SK-N-SH (cell line): ENCODE measurements around the gene CASZ1. TPM values are rescaled to one million over a fixed set of nuclear protein-coding genes. Genes with fewer than 3 reads are reported as not detected.

Source experiments
- CTCF ChIA-PET: fragments of 300-600, 350-600 bp; formaldehyde crosslinking; extraction: SDS; loops from one replicate; lab custom pipeline; 2021; lab: Yijun Ruan, JAX
- POLR2A ChIA-PET: fragments of 350-600 bp; sonication (Branson Sonifier 250); formaldehyde crosslinking; extraction: SDS; loops from one replicate; lab custom pipeline; 2020; ENCODE audit warnings: antibody characterized with exemption, inconsistent platforms; lab: Yijun Ruan, JAX
- DNase-seq: peaks from one replicate; pipeline ENCODE4 v3.0.0; 2012
- H2AFZ ChIP-seq: fragments of 200-600 bp; sonication (generic); 2 replicates; pipeline ENCODE4 v1.8.1; 2016; ENCODE audit warnings: antibody characterized with exemption, mild to moderate bottlenecking, low read depth
- H3F3A ChIP-seq: fragments of 200-600 bp; sonication (generic); replicated peaks from 2 replicates; pipeline ENCODE3; 2016; ENCODE audit warnings: antibody characterized with exemption, mild to moderate bottlenecking; ENCODE audit not compliant: insufficient read depth
- H3K27ac ChIP-seq, 2 experiments: fragments of 200-500 bp in 1 of 2; fragments of 200-600 bp in 1 of 2; sonication (Bioruptor generic) in 1 of 2; sonication (generic), shearing (Covaris generic) in 1 of 2; 2 replicates each; pipeline versions ENCODE4 v1.5.1 to v1.6.1; 2014 to 2016; ENCODE audit warnings: low read depth in 2 of 2, inconsistent platforms in 1 of 2, low read length in 1 of 2, mild to moderate bottlenecking in 1 of 2, mixed read lengths in 1 of 2
- H3K27me3 ChIP-seq: fragments of 200-600 bp; sonication (generic), shearing (Covaris generic); 2 replicates; pipeline ENCODE4 v1.6.1; 2016; ENCODE audit warnings: mixed run types; ENCODE audit not compliant: insufficient read depth
- H3K36me3 ChIP-seq, 2 experiments: fragments of 200-500 bp in 1 of 2; fragments of 200-600 bp in 1 of 2; sonication (Bioruptor generic) in 1 of 2; sonication (generic) in 1 of 2; replicated peaks in 1 of 2; 2 replicates each; pipeline versions ENCODE3 to v1.5.1; 2014 to 2016; ENCODE audit warnings: low read length in 1 of 2, mild to moderate bottlenecking in 1 of 2; ENCODE audit not compliant: insufficient read depth in 2 of 2, control insufficient read depth in 1 of 2
- H3K4me1 ChIP-seq, 2 experiments: fragments of 200-500 bp in 1 of 2; fragments of 200-600 bp in 1 of 2; sonication (Bioruptor generic) in 1 of 2; sonication (generic), shearing (Covaris generic) in 1 of 2; 2 replicates each; pipeline versions ENCODE4 v1.5.1 to v1.6.1; 2014 to 2016; ENCODE audit warnings: low read depth in 1 of 2, low read length in 1 of 2, mixed run types in 1 of 2; ENCODE audit not compliant: insufficient read depth in 2 of 2, control insufficient read depth in 1 of 2
- H3K4me2 ChIP-seq: fragments of 200-600 bp; sonication (generic), shearing (Covaris generic); 2 replicates; pipeline ENCODE4 v1.6.1; 2017; ENCODE audit warnings: mixed run types
- H3K4me3 ChIP-seq, 2 experiments: fragments of 200-500 bp in 1 of 2; fragments of 200-600 bp in 1 of 2; sonication (Bioruptor generic) in 1 of 2; sonication (generic), shearing (Covaris generic) in 1 of 2; 2 replicates each; pipeline versions ENCODE4 v1.5.1 to v1.8.1; 2014 to 2016; ENCODE audit warnings: low read depth in 2 of 2, inconsistent platforms in 1 of 2, low read length in 1 of 2, mild to moderate bottlenecking in 1 of 2, mixed read lengths in 1 of 2, moderate library complexity in 1 of 2
- H3K79me2 ChIP-seq: fragments of 200-600 bp; sonication (generic); 2 replicates; pipeline ENCODE4 v1.8.1; 2017; ENCODE audit warnings: mild to moderate bottlenecking; ENCODE audit not compliant: insufficient read depth
- H3K9ac ChIP-seq: fragments of 200-600 bp; sonication (generic); 2 replicates; pipeline ENCODE4 v1.6.1; 2017; ENCODE audit warnings: mixed run types
- H3K9me2 ChIP-seq: fragments of 200-600 bp; sonication (generic); 2 replicates; pipeline ENCODE4 v1.6.1; 2017; ENCODE audit warnings: mixed run types
- H3K9me3 ChIP-seq: fragments of 200-600 bp; sonication (generic); 2 replicates; pipeline ENCODE4 v1.6.1; 2017; ENCODE audit warnings: mixed run types, mild to moderate bottlenecking, moderate library complexity
- H4K20me1 ChIP-seq: fragments of 200-600 bp; sonication (generic); 2 replicates; pipeline ENCODE4 v1.6.1; 2017; ENCODE audit warnings: mild to moderate bottlenecking, mixed run types; ENCODE audit not compliant: insufficient read depth
- CHD2 ChIP-seq: fragments of 150-350 bp; IDR thresholded peaks from 2 replicates; pipeline ENCODE4 v1.6.1; 2018; ENCODE audit warnings: low read length; ENCODE audit not compliant: partially characterized antibody
- EP300 ChIP-seq, 2 experiments: IDR thresholded peaks; 2 replicates each; pipeline versions ENCODE4 v1.4.0 to v1.6.1; 2012; ENCODE audit warnings: borderline replicate concordance in 1 of 2, low read depth in 1 of 2, low read length in 1 of 2
- EZH2phosphoT487 ChIP-seq: fragments of 200-600 bp; sonication (generic); IDR thresholded peaks from 2 replicates; pipeline ENCODE4 v1.6.1; 2017; ENCODE audit warnings: low read depth, mixed run types, mild to moderate bottlenecking, antibody characterized with exemption, moderate library complexity, borderline replicate concordance
- FOSL2 ChIP-seq: IDR thresholded peaks from 2 replicates; pipeline ENCODE4 v1.4.0; 2012; ENCODE audit warnings: low read depth, mild to moderate bottlenecking, moderate library complexity, borderline replicate concordance
- GATA2 ChIP-seq: sonication (generic); formaldehyde crosslinking; IDR thresholded peaks from 2 replicates; pipeline ENCODE4 v1.5.0; 2020; ENCODE audit warnings: mild to moderate bottlenecking, missing genetic modification reagents
- MXI1 ChIP-seq: IDR thresholded peaks from 2 replicates; pipeline ENCODE4 v1.6.1; 2012; ENCODE audit warnings: mild to moderate bottlenecking, low read depth, low read length, improper control_type of control experiment
- NFIC ChIP-seq: IDR thresholded peaks from 2 replicates; pipeline ENCODE4 v1.4.0; 2012; ENCODE audit warnings: borderline replicate concordance
- NRF1 ChIP-seq: IDR thresholded peaks from 2 replicates; pipeline ENCODE4 v1.6.1; 2012; ENCODE audit warnings: low read depth, mild to moderate bottlenecking, low read length
- POLR2AphosphoS5 ChIP-seq: IDR thresholded peaks from 2 replicates; pipeline ENCODE4 v1.6.1; 2012; ENCODE audit warnings: low read depth, low read length
- RAD21 ChIP-seq: IDR thresholded peaks from 2 replicates; pipeline ENCODE4 v1.6.1; 2012; ENCODE audit warnings: mild to moderate bottlenecking, low read length
- RCOR1 ChIP-seq: fragments of 150-350 bp; IDR thresholded peaks from 2 replicates; pipeline ENCODE4 v1.6.1; 2017; ENCODE audit warnings: antibody characterized with exemption, low read length
- RFX5 ChIP-seq: IDR thresholded peaks from 2 replicates; pipeline ENCODE4 v1.6.1; 2012; ENCODE audit warnings: mild to moderate bottlenecking, improper control_type of control experiment, low read length
- RXRA ChIP-seq: IDR thresholded peaks from 2 replicates; pipeline ENCODE4 v1.4.0; 2012; ENCODE audit warnings: low read depth, mild to moderate bottlenecking, borderline replicate concordance
- WGBS: methylation state at CpG from one replicate; pipeline ENCODE4 v1.1.6; 2017; ENCODE audit warnings: low lambda C conversion rate; 5-methylcytosine and 5-hydroxymethylcytosine counted together
- polyA plus RNA-seq, 3 experiments: library from polyadenylated mRNA; depleted of rRNA; stranded (reverse); fragments of >200 nt; gene quantifications; 2 replicates each; pipeline ENCODE4 v1.2.3, GENCODE V29; 2012
- TF ChIP-seq, protein P1 (sequence below): fragments of 150-350 bp; IDR thresholded peaks from 2 replicates; pipeline ENCODE4 v1.6.1; 2017; ENCODE audit warnings: antibody characterized with exemption, low read length, low read depth, borderline replicate concordance
- TF ChIP-seq, protein P2 (sequence below): IDR thresholded peaks from 2 replicates; pipeline ENCODE4 v1.4.0; 2012; ENCODE audit warnings: low read depth, borderline replicate concordance
- TF ChIP-seq, protein P3 (sequence below): IDR thresholded peaks from 2 replicates; pipeline ENCODE4 v1.4.0; 2012; ENCODE audit warnings: low read depth
- TF ChIP-seq, protein P4 (sequence below): IDR thresholded peaks from 2 replicates; pipeline ENCODE4; 2012
- TF ChIP-seq, protein P5 (sequence below): IDR thresholded peaks from 2 replicates; pipeline ENCODE4 v1.4.0; 2012; ENCODE audit warnings: low read depth, borderline replicate concordance
- TF ChIP-seq, protein P6 (sequence below): fragments of 150-350 bp; IDR thresholded peaks from 2 replicates; pipeline ENCODE4 v1.6.1; 2016; ENCODE audit warnings: mild to moderate bottlenecking, low read depth, low read length

The CASZ1 gene
- polyA plus RNA-seq, 1 of the 3 experiments (the other 2 are of a cell fraction), result 0.51 TPM

DNA sequence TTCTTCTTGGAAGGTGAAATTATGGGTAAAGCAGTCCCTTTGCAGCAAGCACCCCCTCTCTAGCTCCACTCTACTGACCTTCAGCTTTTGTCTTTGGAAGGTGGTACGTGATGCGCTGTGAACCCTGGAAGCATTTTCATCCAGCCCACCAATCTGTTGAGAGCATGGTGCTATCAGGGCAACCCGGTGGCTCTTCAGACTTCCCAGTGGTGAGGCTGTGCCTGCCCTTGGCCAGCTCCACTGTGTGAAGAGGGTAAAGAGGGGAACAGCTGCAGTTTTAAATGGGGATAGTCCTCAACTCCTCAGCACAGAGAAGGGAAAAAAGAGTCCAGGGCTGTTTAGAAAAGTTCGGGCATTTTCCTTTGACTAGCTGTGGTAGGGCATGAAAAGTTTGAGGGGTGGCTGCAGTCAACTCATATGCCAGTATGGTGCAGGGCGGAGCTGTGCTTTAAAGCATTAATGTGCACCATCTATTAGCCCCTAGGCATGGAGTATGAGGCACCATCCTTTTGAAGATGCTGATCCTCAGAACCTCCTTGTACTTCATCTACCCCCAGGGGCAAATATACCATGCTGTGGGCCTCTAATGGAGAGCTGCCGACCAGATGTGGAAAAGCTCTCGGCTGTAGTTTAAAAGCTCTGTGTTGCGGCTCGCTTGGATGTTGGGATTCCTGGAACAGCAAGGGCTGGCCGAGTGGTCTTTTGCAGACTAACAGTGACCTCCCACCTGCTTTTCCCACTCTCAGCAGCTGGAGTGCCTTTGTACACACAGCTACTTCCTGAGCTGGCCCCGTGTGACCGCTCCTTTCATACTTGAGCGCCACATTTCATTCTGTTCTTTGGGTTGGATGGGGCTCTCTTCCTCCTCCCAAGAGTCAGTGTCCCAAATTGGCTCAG is 198.7 kb downstream of the CASZ1 start:
- H3K4me2 ChIP-seq, result no peak overlapping the region
- H3K4me1 ChIP-seq, result peaks cover 20 to 23% of the 10 kb centered on the region in 2 experiments
- no peak for DNase-seq
- H3K27ac ChIP-seq, result peak overlapping the region in 1 of 2 experiments; percentile 16; a peak in 2 of 4 replicates
- H3K4me3 ChIP-seq, result no peak overlapping the region
- no peak overlapping the region for H3K9ac ChIP-seq
- TF ChIP-seq, protein P1, sequence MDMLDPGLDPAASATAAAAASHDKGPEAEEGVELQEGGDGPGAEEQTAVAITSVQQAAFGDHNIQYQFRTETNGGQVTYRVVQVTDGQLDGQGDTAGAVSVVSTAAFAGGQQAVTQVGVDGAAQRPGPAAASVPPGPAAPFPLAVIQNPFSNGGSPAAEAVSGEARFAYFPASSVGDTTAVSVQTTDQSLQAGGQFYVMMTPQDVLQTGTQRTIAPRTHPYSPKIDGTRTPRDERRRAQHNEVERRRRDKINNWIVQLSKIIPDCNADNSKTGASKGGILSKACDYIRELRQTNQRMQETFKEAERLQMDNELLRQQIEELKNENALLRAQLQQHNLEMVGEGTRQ, result no peak
- no peak for TF ChIP-seq RXRA
- TF ChIP-seq, protein P2, sequence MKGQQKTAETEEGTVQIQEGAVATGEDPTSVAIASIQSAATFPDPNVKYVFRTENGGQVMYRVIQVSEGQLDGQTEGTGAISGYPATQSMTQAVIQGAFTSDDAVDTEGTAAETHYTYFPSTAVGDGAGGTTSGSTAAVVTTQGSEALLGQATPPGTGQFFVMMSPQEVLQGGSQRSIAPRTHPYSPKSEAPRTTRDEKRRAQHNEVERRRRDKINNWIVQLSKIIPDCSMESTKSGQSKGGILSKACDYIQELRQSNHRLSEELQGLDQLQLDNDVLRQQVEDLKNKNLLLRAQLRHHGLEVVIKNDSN, result no peak
- TF ChIP-seq NRF1, result no peak
- TF ChIP-seq RFX5, result no peak
- TF ChIP-seq, protein P3, sequence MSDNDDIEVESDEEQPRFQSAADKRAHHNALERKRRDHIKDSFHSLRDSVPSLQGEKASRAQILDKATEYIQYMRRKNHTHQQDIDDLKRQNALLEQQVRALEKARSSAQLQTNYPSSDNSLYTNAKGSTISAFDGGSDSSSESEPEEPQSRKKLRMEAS, result no peak
- no peak for TF ChIP-seq RAD21
- TF ChIP-seq, protein P4, sequence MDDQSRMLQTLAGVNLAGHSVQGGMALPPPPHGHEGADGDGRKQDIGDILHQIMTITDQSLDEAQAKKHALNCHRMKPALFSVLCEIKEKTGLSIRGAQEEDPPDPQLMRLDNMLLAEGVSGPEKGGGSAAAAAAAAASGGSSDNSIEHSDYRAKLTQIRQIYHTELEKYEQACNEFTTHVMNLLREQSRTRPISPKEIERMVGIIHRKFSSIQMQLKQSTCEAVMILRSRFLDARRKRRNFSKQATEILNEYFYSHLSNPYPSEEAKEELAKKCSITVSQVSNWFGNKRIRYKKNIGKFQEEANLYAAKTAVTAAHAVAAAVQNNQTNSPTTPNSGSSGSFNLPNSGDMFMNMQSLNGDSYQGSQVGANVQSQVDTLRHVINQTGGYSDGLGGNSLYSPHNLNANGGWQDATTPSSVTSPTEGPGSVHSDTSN, result no peak
- no peak for TF ChIP-seq EP300 (IDR thresholded peaks at IDR 0.05; ENCODE audit: borderline replicate concordance in 1 of 2, low read depth in 1 of 2, low read length in 1 of 2)
- TF ChIP-seq, protein P5, sequence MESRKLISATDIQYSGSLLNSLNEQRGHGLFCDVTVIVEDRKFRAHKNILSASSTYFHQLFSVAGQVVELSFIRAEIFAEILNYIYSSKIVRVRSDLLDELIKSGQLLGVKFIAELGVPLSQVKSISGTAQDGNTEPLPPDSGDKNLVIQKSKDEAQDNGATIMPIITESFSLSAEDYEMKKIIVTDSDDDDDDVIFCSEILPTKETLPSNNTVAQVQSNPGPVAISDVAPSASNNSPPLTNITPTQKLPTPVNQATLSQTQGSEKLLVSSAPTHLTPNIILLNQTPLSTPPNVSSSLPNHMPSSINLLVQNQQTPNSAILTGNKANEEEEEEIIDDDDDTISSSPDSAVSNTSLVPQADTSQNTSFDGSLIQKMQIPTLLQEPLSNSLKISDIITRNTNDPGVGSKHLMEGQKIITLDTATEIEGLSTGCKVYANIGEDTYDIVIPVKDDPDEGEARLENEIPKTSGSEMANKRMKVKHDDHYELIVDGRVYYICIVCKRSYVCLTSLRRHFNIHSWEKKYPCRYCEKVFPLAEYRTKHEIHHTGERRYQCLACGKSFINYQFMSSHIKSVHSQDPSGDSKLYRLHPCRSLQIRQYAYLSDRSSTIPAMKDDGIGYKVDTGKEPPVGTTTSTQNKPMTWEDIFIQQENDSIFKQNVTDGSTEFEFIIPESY, result no peak
- no peak for TF ChIP-seq RCOR1
- no peak for TF ChIP-seq POLR2AphosphoS5
- TF ChIP-seq GATA2 (CRISPR knock-in tag), result no peak
- TF ChIP-seq EZH2phosphoT487, result no peak
- TF ChIP-seq CHD2, result no peak
- TF ChIP-seq MXI1, result no peak
- TF ChIP-seq, protein P6, sequence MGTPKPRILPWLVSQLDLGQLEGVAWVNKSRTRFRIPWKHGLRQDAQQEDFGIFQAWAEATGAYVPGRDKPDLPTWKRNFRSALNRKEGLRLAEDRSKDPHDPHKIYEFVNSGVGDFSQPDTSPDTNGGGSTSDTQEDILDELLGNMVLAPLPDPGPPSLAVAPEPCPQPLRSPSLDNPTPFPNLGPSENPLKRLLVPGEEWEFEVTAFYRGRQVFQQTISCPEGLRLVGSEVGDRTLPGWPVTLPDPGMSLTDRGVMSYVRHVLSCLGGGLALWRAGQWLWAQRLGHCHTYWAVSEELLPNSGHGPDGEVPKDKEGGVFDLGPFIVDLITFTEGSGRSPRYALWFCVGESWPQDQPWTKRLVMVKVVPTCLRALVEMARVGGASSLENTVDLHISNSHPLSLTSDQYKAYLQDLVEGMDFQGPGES, result no peak
- TF ChIP-seq NFIC, result no peak
- TF ChIP-seq FOSL2, result no peak
- H3K79me2 ChIP-seq, result no peaks in the 10 kb centered on the region
- no peaks in the 10 kb centered on the region for H3K36me3 ChIP-seq
- CTCF ChIA-PET, result interaction anchor here (0.6 to 1.9 kb wide), 12 partner anchors 9 to 344 kb away, joined by 3 to 6 read pairs (median 4); no protein-coding TSS in a partner anchor
- POLR2A ChIA-PET, result no interaction called here
- H2AFZ ChIP-seq, result no peak overlapping the region
- H3K9me2 ChIP-seq, result no peaks in the 10 kb centered on the region
- no peaks in the 10 kb centered on the region for H4K20me1 ChIP-seq
- WGBS, result 97% methylated on average over 10 of the region's 13 CpGs
- H3F3A ChIP-seq, result peaks cover 14% of the 10 kb centered on the region
- H3K9me3 ChIP-seq, result no peaks in the 10 kb centered on the region
- H3K27me3 ChIP-seq, result no peaks in the 10 kb centered on the region
